GM12872 (cell line): ENCODE data around the gene ALDH4A1.

ENCODE experiments used
- CTCF ChIP-seq: IDR thresholded peaks from 3 replicates; pipeline ENCODE4 v1.5.1; 2011; ENCODE audit warnings: low read depth, mild to moderate bottlenecking, low read length, moderate library complexity; ENCODE audit not compliant: insufficient read depth

The ALDH4A1 gene, protein sequence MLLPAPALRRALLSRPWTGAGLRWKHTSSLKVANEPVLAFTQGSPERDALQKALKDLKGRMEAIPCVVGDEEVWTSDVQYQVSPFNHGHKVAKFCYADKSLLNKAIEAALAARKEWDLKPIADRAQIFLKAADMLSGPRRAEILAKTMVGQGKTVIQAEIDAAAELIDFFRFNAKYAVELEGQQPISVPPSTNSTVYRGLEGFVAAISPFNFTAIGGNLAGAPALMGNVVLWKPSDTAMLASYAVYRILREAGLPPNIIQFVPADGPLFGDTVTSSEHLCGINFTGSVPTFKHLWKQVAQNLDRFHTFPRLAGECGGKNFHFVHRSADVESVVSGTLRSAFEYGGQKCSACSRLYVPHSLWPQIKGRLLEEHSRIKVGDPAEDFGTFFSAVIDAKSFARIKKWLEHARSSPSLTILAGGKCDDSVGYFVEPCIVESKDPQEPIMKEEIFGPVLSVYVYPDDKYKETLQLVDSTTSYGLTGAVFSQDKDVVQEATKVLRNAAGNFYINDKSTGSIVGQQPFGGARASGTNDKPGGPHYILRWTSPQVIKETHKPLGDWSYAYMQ

DNA sequence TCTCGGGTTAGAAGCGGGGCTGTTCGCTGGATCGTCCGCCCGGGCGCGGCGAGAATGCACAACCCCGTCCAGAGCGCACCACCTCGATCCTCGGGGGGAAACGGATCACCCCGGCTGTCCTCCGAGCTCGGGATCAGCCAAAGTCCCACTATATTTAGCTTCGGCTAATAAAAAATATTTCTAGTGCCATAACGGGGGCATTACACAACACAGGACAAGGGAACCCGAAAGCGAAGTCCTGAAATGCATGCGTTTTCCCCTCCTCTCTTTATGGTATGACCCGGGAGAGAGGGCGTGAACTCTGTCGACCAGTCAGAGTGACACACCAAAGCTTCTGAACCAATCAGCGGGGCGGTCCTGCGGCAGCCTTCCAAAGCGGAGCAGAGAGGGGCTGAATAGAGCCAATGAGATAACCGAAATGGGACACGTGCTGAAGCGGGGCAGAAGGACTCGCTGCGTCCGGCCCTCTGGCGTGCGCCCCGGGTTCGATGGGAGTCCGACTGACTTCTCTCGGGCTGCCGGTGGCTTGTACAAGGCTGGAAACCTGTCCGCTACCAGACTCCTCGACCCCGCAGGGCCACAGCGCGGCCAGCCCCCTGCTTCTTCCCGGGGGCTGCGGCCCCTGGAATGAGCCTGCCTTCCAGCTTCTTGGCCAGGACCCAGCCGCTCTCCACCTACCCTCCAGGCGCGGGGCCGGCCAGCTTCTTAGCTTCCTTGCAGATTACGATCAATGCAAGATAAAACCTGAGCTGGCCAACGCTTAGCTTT lies at the start of gene ALDH4A1:
Gene ALDH4A1 (minus strand): TSS at position 33 of the 768 bp plus-strand sequence. CDS start 32 bp downstream, at position 1.
- TF ChIP-seq CTCF, result no peak

- no peak for TF ChIP-seq CTCF
Observed at GRCh38 chr1:18951818-18952391, 49.5 kb upstream of the ALDH4A1 start.

DNA sequence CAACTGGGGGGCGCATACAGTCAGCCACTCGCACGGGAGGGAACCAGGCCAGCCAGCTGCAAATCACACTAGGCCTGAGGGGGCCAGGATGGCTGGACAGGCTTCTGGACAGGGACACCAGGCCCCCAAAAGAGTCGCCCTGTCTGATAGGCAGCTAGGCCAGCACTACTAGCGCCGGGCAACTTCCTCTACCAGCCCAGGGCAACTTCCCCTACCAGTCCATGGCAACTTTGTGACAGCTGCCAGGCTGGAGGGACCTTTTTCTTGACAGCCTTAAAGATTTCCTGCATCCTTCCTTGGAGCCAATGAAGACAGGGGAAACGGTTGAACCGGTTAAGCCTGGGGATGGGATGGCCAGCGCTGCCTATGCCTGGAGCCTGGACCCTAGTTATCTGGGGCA lies 49.1 kb upstream of the ALDH4A1 start:
- TF ChIP-seq CTCF, result no peak

DNA sequence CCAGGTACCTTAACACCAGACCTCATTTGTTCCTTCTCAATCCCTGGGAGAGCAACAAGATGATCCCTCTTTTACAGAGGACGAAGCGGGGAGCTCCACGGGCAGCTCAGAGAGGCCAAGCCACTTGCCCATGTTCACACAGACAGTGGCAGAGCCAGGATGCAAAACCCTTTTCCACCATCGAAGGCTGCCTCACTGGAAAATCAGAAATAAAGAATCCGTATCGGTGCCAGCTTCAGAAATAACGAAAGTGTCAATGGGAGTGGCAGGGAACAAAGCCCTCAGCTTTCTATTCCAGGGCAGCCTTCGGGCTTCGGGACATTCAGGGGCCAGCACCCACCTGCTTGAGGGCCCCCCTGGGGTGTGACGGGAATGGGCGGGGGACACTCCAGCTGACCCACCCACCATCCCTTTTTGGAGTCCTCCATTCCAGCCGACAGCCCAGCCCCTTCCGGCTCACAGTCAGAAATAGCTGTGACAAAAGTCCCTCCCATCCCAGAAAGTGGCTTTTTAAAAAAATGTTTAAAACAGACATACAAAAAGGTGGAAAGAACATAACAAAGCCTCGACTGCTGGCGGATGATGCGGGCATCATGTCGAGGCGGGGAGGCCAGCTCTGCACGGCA lies 48.2 kb upstream of the ALDH4A1 start:
- TF ChIP-seq CTCF, result no peak

GRCh38 chr1:18949686-18950400 lies 47.5 kb upstream of the ALDH4A1 start:
- peak; percentile 50 for TF ChIP-seq CTCF

GRCh38 chr1:18948913-18949685 lies 46.7 kb upstream of the ALDH4A1 start:
- no peak for TF ChIP-seq CTCF
